OCI-LY1 (cell line): Measurements from ENCODE around the gene RAVER1.
"Not testable (repeated sequence)": the region's sequence is repeated elsewhere in the genome, so short reads cannot be mapped to it uniquely, and the experiment has no call there.

Source experiments
- H2AFZ ChIP-seq: fragments of 200-600 bp; sonication (generic), shearing (Covaris generic); 2 replicates; pipeline ENCODE4 v1.6.0; 2014; ENCODE audit warnings: antibody characterized with exemption, mild to moderate bottlenecking, low read length
- H3F3A ChIP-seq: fragments of 200-600 bp; sonication (generic), shearing (Covaris generic); 2 replicates; pipeline ENCODE4 v1.6.0; 2014; ENCODE audit warnings: mild to moderate bottlenecking, antibody characterized with exemption, low read length, moderate library complexity; ENCODE audit not compliant: insufficient read depth
- H3K27ac ChIP-seq: fragments of 200-600 bp; sonication (generic); 2 replicates; pipeline ENCODE4 v1.5.1; 2014; ENCODE audit warnings: low read length, mixed run types, mild to moderate bottlenecking, low read depth; ENCODE audit not compliant: poor library complexity, severe bottlenecking
- H3K27me3 ChIP-seq: fragments of 200-600 bp; sonication (generic); 2 replicates; pipeline ENCODE4 v1.6.0; 2014; ENCODE audit warnings: antibody characterized with exemption, mild to moderate bottlenecking, low read length, moderate library complexity; ENCODE audit not compliant: insufficient read depth
- H3K36me3 ChIP-seq: fragments of 200-600 bp; sonication (generic); 2 replicates; pipeline ENCODE4 v1.6.1; 2014; ENCODE audit warnings: mild to moderate bottlenecking, antibody characterized with exemption, low read length, moderate library complexity, mixed read lengths; ENCODE audit not compliant: insufficient read depth
- H3K4me1 ChIP-seq: fragments of 200-600 bp; sonication (generic); 2 replicates; pipeline ENCODE4 v1.5.1; 2014; ENCODE audit warnings: mild to moderate bottlenecking, low read length, moderate library complexity; ENCODE audit not compliant: insufficient read depth, severe bottlenecking
- H3K4me2 ChIP-seq: fragments of 200-600 bp; sonication (generic), shearing (Covaris generic); 2 replicates; pipeline ENCODE4 v1.6.1; 2014; ENCODE audit warnings: low read length
- H3K4me3 ChIP-seq: fragments of 200-600 bp; sonication (generic); 2 replicates; pipeline ENCODE4 v1.5.1; 2014; ENCODE audit warnings: low read length, low read depth, mild to moderate bottlenecking, mixed read lengths; ENCODE audit not compliant: poor library complexity, severe bottlenecking
- H3K79me2 ChIP-seq: fragments of 200-600 bp; shearing (Covaris generic); 2 replicates; pipeline ENCODE4 v1.6.1; 2016; ENCODE audit warnings: mixed run types, low read length, mixed read lengths; ENCODE audit not compliant: insufficient read depth
- H3K9ac ChIP-seq: fragments of 200-600 bp; sonication (generic), shearing (Covaris generic); 2 replicates; pipeline ENCODE4 v1.6.1; 2014; ENCODE audit warnings: mild to moderate bottlenecking, low read length, mixed read lengths
- H3K9me2 ChIP-seq: fragments of 200-600 bp; sonication (generic), shearing (Covaris generic); 2 replicates; pipeline ENCODE4 v1.6.1; 2014; ENCODE audit warnings: low read depth, mild to moderate bottlenecking, low read length, mixed read lengths
- H3K9me3 ChIP-seq: fragments of 200-600 bp; shearing (Covaris generic); 2 replicates; pipeline ENCODE4 v1.6.1; 2014; ENCODE audit warnings: low read length, mixed read lengths
- H4K20me1 ChIP-seq: fragments of 200-600 bp; sonication (generic), shearing (Covaris generic); 2 replicates; pipeline ENCODE4 v1.6.0; 2016; ENCODE audit warnings: mild to moderate bottlenecking, low read length; ENCODE audit not compliant: insufficient read depth
- CTCF ChIP-seq: fragments of 200-600 bp; sonication (generic), shearing (Covaris generic); IDR thresholded peaks from 2 replicates; pipeline ENCODE4 v1.5.1; 2017; ENCODE audit warnings: mild to moderate bottlenecking, antibody characterized with exemption, low read length, moderate library complexity, mixed read lengths
- EZH2 ChIP-seq: fragments of 200-600 bp; sonication (generic), shearing (Covaris generic); IDR thresholded peaks from 2 replicates; pipeline ENCODE4 v1.8.0; 2017; ENCODE audit warnings: borderline replicate concordance, mixed run types, mild to moderate bottlenecking, antibody characterized with exemption, low read length, moderate library complexity, mixed read lengths

Gene RAVER1

GRCh38 chr19:10332965-10333757, at the start of gene RAVER1:
TSS of gene RAVER1 (minus strand) at chr19:10333529. CDS start at chr19:10333507, 22 bp downstream.
- no peaks in the 10 kb centered on the region for H4K20me1 ChIP-seq
- H3F3A ChIP-seq: no peaks in the 10 kb centered on the region
- peak within 1 kb of the TSS; percentile 82 for H3K9ac ChIP-seq
- TF ChIP-seq CTCF (no peak), EZH2 (no peak)
- H3K36me3 ChIP-seq: peaks cover 38% of the 10 kb centered on the region
- peak within 1 kb of the TSS; percentile 92 for H3K4me2 ChIP-seq
- H3K79me2 ChIP-seq: peaks cover 14% of the 10 kb centered on the region
- no peaks in the 10 kb centered on the region for H3K9me3 ChIP-seq
- H3K27me3 ChIP-seq: no peaks in the 10 kb centered on the region
- peak within 1 kb of the TSS; percentile 72 for H3K4me3 ChIP-seq
- H3K27ac ChIP-seq: peak within 1 kb of the TSS; percentile 77
- peaks cover 29% of the 10 kb centered on the region for H3K4me1 ChIP-seq
- H2AFZ ChIP-seq: no peak within 1 kb of the TSS
- H3K9me2 ChIP-seq: no peaks in the 10 kb centered on the region

GRCh38 chr19:10383223-10383499, 49.8 kb upstream of the RAVER1 start:
- H3K27me3 ChIP-seq, H3K79me2 ChIP-seq, H3K9me2 ChIP-seq, H2AFZ ChIP-seq, H4K20me1 ChIP-seq, H3K9ac ChIP-seq, H3K36me3 ChIP-seq, H3F3A ChIP-seq, H3K27ac ChIP-seq, H3K9me3 ChIP-seq, H3K4me3 ChIP-seq, H3K4me2 ChIP-seq: not testable (repeated sequence)
- peaks cover 11% of the 10 kb centered on the region for H3K4me1 ChIP-seq

GRCh38 chr19:10380313-10381102, 47.2 kb upstream of the RAVER1 start, which contains the start of gene TYK2:
TSS of gene TYK2 (minus strand) at chr19:10380572. CDS start at chr19:10378406, 2,166 bp downstream.
- Histone ChIP-seq H3K9ac (peak within 1 kb of the TSS; percentile 89), H3F3A (no peaks in the 10 kb centered on the region), H3K27me3 (no peaks in the 10 kb centered on the region), H3K9me2 (no peaks in the 10 kb centered on the region), H4K20me1 (no peaks in the 10 kb centered on the region), H3K4me1 (peaks cover 11% of the 10 kb centered on the region), H3K27ac (peak within 1 kb of the TSS; percentile 31), H3K4me2 (peak within 1 kb of the TSS; percentile 94), H2AFZ (no peak within 1 kb of the TSS), H3K36me3 (peaks cover 12% of the 10 kb centered on the region; the same call in 1 of the 2 replicates), H3K4me3 (peak within 1 kb of the TSS; percentile 82), H3K79me2 (peaks cover 8% of the 10 kb centered on the region; the same call in 1 of the 2 replicates), H3K9me3 (no peaks in the 10 kb centered on the region)
- TF ChIP-seq CTCF: no peak
- TF ChIP-seq EZH2: no peak
